GM21381 (cell line): ENCODE measurements around the gene PLEKHA8.

ENCODE experiments used
- ATAC-seq: cut with Tn5 transposase; IDR thresholded peaks from one replicate; pipeline ENCODE4 v1.9.1; 2021; ENCODE audit warnings: mild to moderate bottlenecking, moderate library complexity; ENCODE audit not compliant: unreplicated experiment

Gene PLEKHA8

GRCh38 chr7:30022991-30023390 lies 5.2 kb upstream of the PLEKHA8 start:
- ATAC-seq = no peak

- ATAC-seq = no peak
These were observed 4.7 kb upstream of the PLEKHA8 start for GRCh38 chr7:30023524-30023923.

DNA sequence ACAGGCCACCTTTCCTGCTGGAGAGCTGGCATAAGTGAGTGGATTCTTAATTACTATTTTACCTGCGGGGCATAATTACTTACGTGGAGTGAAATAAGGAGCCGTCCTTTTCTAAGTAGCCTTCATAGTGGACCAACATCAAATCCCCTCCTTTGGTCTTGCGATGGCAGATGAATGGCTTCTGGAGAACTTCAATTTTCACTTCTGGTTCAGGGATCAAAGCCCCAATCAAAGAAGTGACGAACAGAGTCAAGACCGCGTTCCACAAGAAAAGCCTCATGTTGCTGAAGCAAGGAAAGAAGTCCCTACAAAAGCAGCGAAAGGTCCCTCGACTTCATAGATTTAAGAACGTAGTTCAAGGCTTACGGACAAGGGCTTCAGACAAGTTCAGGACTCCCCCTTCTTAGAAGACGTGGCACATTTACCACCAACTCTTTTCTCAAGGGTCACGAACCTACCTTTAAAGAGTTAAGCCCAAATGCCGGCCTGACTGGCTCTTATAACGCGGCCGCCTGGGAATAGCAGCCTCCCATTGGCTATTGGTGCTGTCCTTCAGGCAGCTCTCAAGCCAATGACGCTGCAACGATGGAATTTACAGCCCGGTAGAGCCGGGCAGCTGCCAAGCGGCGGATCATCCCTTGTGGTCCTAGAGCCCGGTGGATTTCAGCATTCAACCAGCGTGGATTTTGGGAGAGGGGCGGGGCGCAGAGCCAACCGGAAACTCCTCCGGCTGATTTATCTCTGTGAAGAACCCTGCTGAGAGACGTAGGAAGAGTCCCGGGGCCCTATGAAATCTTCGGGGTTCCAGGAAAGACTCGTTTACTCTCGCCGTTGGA lies 1.8 kb upstream of the PLEKHA8 start, which contains the start of gene FKBP14:
TSS of gene FKBP14 (minus strand) at position 474 of the 836 bp plus-strand sequence. CDS start at position 280, 194 bp downstream.
- ATAC-seq = peak; percentile 69

GRCh38 chr7:30027065-30027456 lies 1.2 kb upstream of the PLEKHA8 start:
- peak; percentile 18 for ATAC-seq

DNA sequence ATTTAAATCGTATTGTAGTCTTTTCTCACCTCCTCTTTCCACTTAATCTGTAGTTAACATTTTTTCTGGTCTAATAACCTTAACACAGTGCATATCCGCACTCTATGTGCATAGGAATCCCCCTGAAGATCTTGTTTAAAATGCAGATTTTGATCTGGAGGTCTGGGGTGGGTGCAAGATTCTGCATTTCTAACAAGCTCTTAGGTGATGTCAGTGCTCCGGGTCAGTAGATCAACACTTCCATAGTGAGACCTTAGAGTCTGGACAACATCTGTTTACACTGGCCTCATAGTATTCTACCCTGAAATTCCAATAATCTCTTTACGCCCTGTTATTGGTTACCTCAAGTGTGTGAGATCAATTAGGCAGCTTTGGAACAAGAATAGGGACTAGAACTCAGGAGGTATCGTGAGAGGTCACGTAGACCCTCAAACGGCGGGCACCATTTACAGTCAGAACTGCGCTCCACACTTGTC lies 434 bp upstream of the PLEKHA8 start:
- peak; percentile 6 for ATAC-seq

- peak; percentile 20 for ATAC-seq
These were observed 780 bp downstream of the PLEKHA8 start for GRCh38 chr7:30028749-30029635.

DNA sequence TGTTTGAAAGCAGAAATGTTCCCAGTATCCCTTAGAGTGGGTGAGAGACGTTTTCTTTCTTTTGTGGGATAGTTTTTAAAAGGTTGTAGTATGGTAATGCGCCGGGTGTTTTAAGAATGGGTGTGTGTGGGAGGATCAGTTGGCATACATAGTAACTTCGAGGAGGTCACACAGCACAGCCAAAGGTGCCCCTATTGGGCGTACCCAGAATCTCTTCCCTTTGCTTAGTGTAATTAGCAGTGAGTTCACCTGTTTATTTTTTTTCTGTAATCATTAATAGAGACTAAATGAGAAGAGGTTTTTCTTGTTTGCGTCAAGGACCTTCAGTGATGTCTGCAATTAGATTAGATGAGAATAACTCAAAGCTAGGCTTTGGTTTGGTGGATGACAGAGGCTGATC lies 1.5 kb downstream of the PLEKHA8 start:
- ATAC-seq = no peak

DNA sequence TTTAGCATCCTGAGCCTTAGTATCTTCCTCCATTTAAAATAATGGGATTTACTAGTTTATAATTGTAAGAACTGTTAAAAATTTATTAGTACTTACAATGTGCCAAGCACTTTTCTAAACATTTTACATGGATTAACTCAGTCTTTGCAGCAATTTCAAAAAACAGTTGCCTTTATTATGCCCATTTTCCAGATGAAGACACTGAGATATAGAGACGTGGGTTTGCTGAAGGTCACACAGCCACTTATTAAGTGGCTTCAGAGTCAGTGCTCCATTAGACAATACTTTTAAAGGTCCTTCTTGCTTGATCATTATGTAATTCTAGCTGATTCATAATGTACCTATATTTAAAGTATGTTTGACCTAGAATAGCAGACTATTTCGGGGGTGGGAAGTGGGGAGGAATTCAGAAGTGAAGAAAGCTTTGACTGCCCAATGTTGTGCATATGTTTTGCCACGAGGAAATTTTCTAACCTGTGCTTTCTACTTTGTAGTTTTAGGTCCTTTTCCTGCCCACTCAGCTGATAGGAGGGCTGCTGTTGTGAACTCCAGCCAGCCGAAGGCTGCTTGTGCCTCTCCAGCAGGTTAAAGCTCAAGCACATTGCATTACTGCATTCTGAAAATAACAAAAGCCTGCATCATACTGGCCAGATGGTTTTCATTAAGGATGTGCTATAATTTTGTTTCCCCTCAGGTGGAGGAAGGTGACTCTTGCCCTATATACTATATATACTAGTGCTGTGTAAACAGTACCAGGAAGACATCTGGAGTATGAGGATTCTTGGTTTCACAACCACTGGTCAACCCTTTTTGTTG lies 4.3 kb downstream of the PLEKHA8 start:
- ATAC-seq = no peak

- ATAC-seq = no peak
These were observed 6.3 kb downstream of the PLEKHA8 start for GRCh38 chr7:30034501-30034900.

DNA sequence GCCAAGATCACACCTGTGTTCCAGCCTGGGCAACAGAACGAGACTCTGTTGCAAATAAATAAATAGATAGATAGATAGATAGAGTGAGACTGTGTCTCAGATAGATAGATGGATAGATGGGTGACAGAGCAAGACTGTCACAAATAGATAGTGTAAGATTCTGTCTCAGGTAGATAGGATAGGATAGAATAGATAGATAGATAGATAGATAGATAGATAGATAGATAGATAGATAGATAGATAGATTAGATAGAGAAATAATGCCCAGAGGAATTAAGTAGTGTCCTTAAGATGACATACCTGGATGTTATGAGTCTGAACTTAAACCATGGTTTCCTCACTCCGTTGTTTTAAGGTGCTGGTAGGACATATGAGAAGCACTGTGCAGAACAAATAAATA lies 8.0 kb downstream of the PLEKHA8 start:
- ATAC-seq = no peak

DNA sequence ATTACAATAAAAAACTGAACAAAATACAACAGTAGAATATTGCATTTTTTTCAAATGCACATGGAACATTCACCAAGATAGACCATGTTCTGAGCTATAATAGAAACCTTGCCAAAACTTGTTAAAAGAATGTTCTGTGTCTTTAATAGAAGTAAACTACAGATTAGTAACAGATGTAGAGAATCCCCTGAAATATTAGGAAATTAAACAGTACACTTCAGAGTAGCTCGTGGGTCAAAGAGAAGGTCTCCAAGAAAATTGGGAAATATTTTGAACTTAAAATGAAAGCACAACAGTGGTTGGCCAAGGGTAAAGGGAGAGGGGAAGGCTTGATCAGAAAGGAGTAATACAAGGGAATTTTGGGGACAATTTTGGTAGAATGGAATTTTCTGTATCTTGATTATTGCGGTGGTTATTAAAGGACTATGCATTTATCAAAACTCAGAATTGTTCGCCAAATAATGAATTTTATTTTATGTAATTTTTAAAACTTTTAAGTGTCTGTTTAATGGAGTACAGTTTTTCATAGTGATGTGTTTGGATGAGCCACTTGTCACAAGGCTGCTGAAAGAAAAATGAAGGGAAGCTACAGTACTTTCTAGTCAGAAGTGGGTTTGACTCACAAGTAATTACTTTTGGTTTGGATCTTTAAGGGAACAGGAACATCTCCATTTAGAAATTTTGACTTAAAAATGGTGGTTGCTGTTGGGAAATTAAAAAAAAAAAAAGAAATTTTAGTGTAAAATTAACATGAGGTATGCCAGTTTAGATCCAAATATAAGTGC lies 10.2 kb downstream of the PLEKHA8 start:
- ATAC-seq = no peak

DNA sequence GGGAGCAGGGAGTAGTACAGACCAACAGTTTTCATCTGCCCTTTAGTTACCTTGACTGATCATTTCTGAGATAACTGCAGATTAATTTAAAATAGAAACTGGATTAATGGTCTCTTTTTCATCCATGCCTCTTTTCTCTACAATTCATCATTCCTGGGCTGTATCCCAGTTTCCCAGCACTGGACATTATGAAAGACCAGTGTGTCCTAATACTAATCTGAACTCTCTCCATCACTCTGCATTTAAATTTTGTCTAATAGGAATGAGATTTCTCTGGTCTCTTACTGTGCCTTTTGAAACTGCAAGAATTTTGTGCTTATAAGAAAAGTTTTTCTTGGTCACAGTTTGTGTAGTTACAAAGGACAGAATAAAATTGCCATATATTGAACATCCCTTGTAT lies 12.7 kb downstream of the PLEKHA8 start:
- ATAC-seq = no peak

GRCh38 chr7:30041526-30042269 lies 13.5 kb downstream of the PLEKHA8 start:
- ATAC-seq = no peak

DNA sequence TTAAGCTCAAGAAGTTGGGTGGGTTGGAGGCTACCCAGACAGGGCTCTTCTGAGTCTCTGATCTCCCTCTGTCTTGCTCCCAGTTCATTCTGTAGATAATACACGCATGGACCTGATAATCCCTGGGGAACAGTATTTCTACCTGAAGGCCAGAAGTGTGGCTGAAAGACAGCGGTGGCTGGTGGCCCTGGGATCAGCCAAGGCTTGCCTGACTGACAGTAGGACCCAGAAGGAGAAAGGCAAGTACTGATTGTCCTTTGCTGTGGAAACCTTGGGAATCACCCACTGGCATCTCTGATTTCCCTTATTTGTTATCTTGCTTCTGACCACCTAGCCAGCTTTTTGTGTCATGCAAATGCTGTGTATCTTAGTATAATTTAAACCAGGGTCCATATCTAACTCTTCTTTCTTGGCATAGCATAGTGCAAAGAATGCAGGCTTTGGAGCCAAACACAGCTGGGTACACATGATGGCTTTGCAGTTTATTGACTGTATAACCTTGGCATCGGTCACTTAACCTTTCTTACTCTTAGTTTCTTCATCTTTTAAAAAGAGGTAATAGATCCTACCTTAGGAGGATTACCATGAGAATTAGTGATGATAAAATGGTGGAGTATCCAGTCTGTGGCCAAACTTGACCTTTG lies 18.0 kb downstream of the PLEKHA8 start:
- no peak for ATAC-seq

GRCh38 chr7:30047124-30047523 lies 18.9 kb downstream of the PLEKHA8 start:
- ATAC-seq = no peak

DNA sequence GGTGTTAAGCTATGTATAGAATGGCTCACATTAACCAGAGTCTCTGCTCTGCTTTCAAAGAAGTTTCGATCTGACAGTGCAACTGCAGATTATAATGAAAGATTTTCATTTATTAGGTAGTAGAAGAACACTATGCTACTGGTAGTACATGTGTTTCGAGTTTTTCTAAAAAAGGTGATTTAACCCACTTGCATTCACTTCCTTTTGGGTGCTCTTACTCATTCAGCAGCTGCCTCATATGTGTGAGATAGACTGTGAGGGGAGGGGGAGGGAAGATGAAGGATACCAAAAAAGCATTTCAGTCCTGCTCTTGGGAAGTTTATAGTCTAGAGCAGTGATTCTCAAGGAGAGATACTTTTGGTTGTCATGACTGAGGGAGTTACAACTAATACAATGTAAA lies 20.4 kb downstream of the PLEKHA8 start:
- no peak for ATAC-seq

GRCh38 chr7:30049173-30049572 lies 21.0 kb downstream of the PLEKHA8 start:
- ATAC-seq = no peak

GRCh38 chr7:30053068-30053467 lies 24.9 kb downstream of the PLEKHA8 start:
- no peak for ATAC-seq

DNA sequence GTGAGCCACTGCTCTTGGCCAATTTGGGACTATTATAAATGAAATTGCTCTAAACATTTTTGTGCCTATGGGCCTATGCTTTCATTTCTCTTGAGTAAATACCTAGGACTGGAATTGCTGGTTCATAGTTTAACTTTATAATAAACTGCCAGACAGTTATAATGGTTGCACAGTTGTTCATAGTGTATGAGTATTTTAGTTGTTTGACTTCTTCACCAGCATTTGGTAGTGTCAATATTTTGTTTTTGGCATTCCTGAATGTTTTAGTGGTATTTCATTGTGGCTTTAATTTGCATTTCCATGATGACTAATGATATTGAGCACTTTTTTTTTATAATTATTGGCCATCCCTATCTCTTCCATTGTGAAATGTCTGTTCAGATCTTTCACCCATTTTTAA lies 29.5 kb downstream of the PLEKHA8 start:
- no peak for ATAC-seq
